Thyroid gland (tissue), 4 donors: Measurements from ENCODE around the gene SH2D2A. TPM values are rescaled to one million over a fixed set of nuclear protein-coding genes. Genes with fewer than 3 reads are reported as not detected.

Experiments used
- DNase-seq, 2 donors: peaks; one replicate each; pipeline ENCODE4 v3.0.0-alpha.2; 2019
- H3K27ac ChIP-seq, 3 donors: fragments of 200-600 bp; sonication (generic); 1 replicate in 2 of 3; 2 replicates in 1 of 3; pipeline ENCODE4 v1.5.1; 2016 to 2019; ENCODE audit warnings: mild to moderate bottlenecking in 1 of 3, moderate library complexity in 1 of 3
- H3K27me3 ChIP-seq: fragments of 200-600 bp; sonication (generic); one replicate; pipeline ENCODE4 v1.5.1; 2019
- H3K36me3 ChIP-seq, 2 donors: fragments of 200-600 bp; sonication (generic); one replicate each; pipeline ENCODE4 v1.5.1; 2016 to 2019
- H3K4me1 ChIP-seq, 2 donors: fragments of 200-600 bp; sonication (generic); one replicate each; pipeline ENCODE4 v1.5.1; 2017 to 2019
- H3K4me3 ChIP-seq, 3 donors: fragments of 200-600 bp; sonication (generic); replicated peaks in 1 of 3; 1 replicate in 2 of 3; 2 replicates in 1 of 3; pipeline ENCODE4 v1.5.1; 2016; ENCODE audit warnings: mild to moderate bottlenecking in 1 of 3
- H3K9me3 ChIP-seq: fragments of 200-600 bp; sonication (generic); one replicate; pipeline ENCODE4 v1.5.1; 2017
- CTCF ChIP-seq, 6 experiments: fragments of 200-600 bp in 3 of 6; fragments of 450-650 bp in 3 of 6; sonication (generic) in 3 of 6; IDR thresholded peaks; one replicate each; pipeline ENCODE4 v1.5.1; 2016 to 2019; ENCODE audit warnings: antibody characterized with exemption in 6 of 6, mild to moderate bottlenecking in 2 of 6, inconsistent platforms in 1 of 6, moderate library complexity in 1 of 6
- POLR2A ChIP-seq, 2 donors: fragments of 450-650 bp; IDR thresholded peaks; one replicate each; pipeline ENCODE4 v1.6.1; 2017; ENCODE audit warnings: antibody characterized with exemption in 2 of 2, mild to moderate bottlenecking in 2 of 2, moderate library complexity in 1 of 2
- WGBS, 2 donors: methylation state at CpG; one replicate each; pipeline ENCODE4 v1.1.5; 2017; 5-methylcytosine and 5-hydroxymethylcytosine counted together
- intact Hi-C: fragments of 100-400 bp; cut with DNase I; formaldehyde crosslinking; loops from one replicate; pipeline ENCODE4 v1.15.1; 2023
- total RNA-seq, 4 donors: library from RNA; depleted of rRNA; stranded (reverse); fragments of >200 nt; gene quantifications; one replicate each; pipeline ENCODE4 v1.2.3, GENCODE V29; 2016

The SH2D2A gene
- total RNA-seq, 4 donors from 2014 or later = 1.2 to 3.3 (median 2.0) TPM

GRCh38 chr1:156756355-156756754 is 60.3 kb downstream of the SH2D2A start:
- Histone ChIP-seq H3K27ac (no peak overlapping the region), H3K36me3 (no peaks in the 10 kb centered on the region), H3K4me3 (no peak overlapping the region), H3K27me3 (no peaks in the 10 kb centered on the region), H3K9me3 (no peaks in the 10 kb centered on the region), H3K4me1 (peaks cover 5 to 12% of the 10 kb centered on the region in 2 donors)
- WGBS, 2 donors = 96 to 98% methylated on average over 1 of the region's 1 CpG
- TF ChIP-seq CTCF (IDR thresholded peaks at IDR 0.05) (no peak), POLR2A (IDR thresholded peaks at IDR 0.05) (no peak)
- DNase-seq = no peak
- intact Hi-C loops = no loop called here

Other genes starting within 250 kb of the SH2D2A start
- 1 to 10 TPM in 1 of 4 donors, under 1 TPM in 3; 0.15 to 1.4 (median 0.50) TPM for gene IQGAP3, start 244.3 kb downstream of the SH2D2A start, total RNA-seq
- gene TTC24, start 237.1 kb downstream of the SH2D2A start, total RNA-seq = under 1 TPM in 2 of 4 donors, not detected in 2; 0.27 to 0.67 TPM
- gene NAXE, start 225.1 kb downstream of the SH2D2A start, total RNA-seq = 100 to 1,000 TPM in 3 of 4 donors, 10 to 100 TPM in 1; 69.1 to 176 (median 117) TPM
- gene GPATCH4, start 215.4 kb downstream of the SH2D2A start, total RNA-seq = 10 to 100 TPM; 14.1 to 49.2 (median 24.5) TPM
- gene HAPLN2, start 197.4 kb downstream of the SH2D2A start, total RNA-seq = under 1 TPM in 1 of 4 donors, not detected in 3; 0.79 TPM
- 1 to 10 TPM in 1 of 4 donors, under 1 TPM in 1, not detected in 2; 0.54 to 1.1 TPM for gene BCAN, start 174.7 kb downstream of the SH2D2A start, total RNA-seq
- 10 to 100 TPM in 2 of 4 donors, 1 to 10 TPM in 2; 4.3 to 10.4 (median 9.0) TPM for gene NES, start 139.4 kb downstream of the SH2D2A start, total RNA-seq
- gene CRABP2, start 111.3 kb downstream of the SH2D2A start, total RNA-seq = 10 to 100 TPM in 1 of 4 donors, 1 to 10 TPM in 2, not detected in 1; 3.0 to 15.3 (median 4.5) TPM
- gene METTL25B, start 88.4 kb downstream of the SH2D2A start, total RNA-seq = 10 to 100 TPM; 15.5 to 33.4 (median 25.3) TPM
- 10 to 100 TPM; 13.6 to 34.9 (median 18.2) TPM for gene ISG20L2, start 88.1 kb downstream of the SH2D2A start, total RNA-seq
- gene MRPL24, start 75.8 kb downstream of the SH2D2A start, total RNA-seq = 10 to 100 TPM; 22.9 to 55.6 (median 35.9) TPM
- gene HDGF, start 65.2 kb downstream of the SH2D2A start, total RNA-seq = 100 to 1,000 TPM; 147 to 162 (median 148) TPM
- 10 to 100 TPM; 34.8 to 57.9 (median 43.6) TPM for gene PRCC, start 49.3 kb downstream of the SH2D2A start, total RNA-seq
- not detected for gene INSRR, start 42.3 kb upstream of the SH2D2A start, total RNA-seq
- gene NTRK1, start 44.0 kb upstream of the SH2D2A start, total RNA-seq = 1 to 10 TPM in 1 of 4 donors, under 1 TPM in 3; 0.11 to 1.2 (median 0.63) TPM
- gene PEAR1, start 76.9 kb upstream of the SH2D2A start, total RNA-seq = 10 to 100 TPM; 11.2 to 21.9 (median 14.4) TPM
- gene LRRC71, start 103.8 kb upstream of the SH2D2A start, total RNA-seq = not detected
- 10 to 100 TPM; 31.2 to 56.2 (median 47.4) TPM for gene ARHGEF11, start 228.9 kb upstream of the SH2D2A start, total RNA-seq